GM21367 (cell line): ENCODE data around the gene FARS2.

Experiments used
- ATAC-seq: cut with Tn5 transposase; IDR thresholded peaks from one replicate; pipeline ENCODE4 v1.9.1; 2021; ENCODE audit not compliant: unreplicated experiment

FARS2 gene

GRCh38 chr6:5817869-5818268 lies 556.6 kb downstream of the FARS2 start:
- no peak for ATAC-seq

GRCh38 chr6:5818959-5819358 lies 557.6 kb downstream of the FARS2 start:
- no peak for ATAC-seq
